OCI-LY7 (cell line): ENCODE measurements around the gene TMEM204.

Experiments
- CTCF ChIP-seq: fragments of 200-600 bp; sonication (generic); conservative IDR thresholded peaks from 2 replicates; pipeline ENCODE4 v1.5.1; 2014; ENCODE audit warnings: mild to moderate bottlenecking, antibody characterized with exemption, low read length, moderate library complexity, mixed read lengths
- EZH2phosphoT487 ChIP-seq: fragments of 200-600 bp; sonication (generic); IDR thresholded peaks from 2 replicates; pipeline ENCODE4 v1.6.1; 2018; ENCODE audit warnings: low read depth, borderline replicate concordance, mild to moderate bottlenecking, mixed run types, antibody characterized with exemption, low read length, moderate library complexity, mixed read lengths

GRCh38 chr16:1528921-1529537 lies 4.4 kb upstream of the TMEM204 start:
- TF ChIP-seq CTCF (no peak), EZH2phosphoT487 (no peak)
